GM23338 (cell line): ENCODE measurements around the gene NOTO. TPM values are rescaled to one million over a fixed set of nuclear protein-coding genes. Genes with fewer than 3 reads are reported as not detected.

Experiments used
- ATAC-seq: fragments of 200-7000 bp; cut with Tn5 transposase; 3 replicates; pipeline ENCODE4 v1.9.1; 2020
- DNase-seq: peaks from one replicate; pipeline ENCODE4 v3.0.0-alpha.2; 2015; ENCODE audit warnings: low spot score
- H2AFZ ChIP-seq: fragments of 200-600 bp; sonication (generic); 2 replicates; pipeline ENCODE4 v1.8.0; 2016; ENCODE audit warnings: antibody characterized with exemption, mild to moderate bottlenecking, moderate library complexity
- H3F3A ChIP-seq: fragments of 200-600 bp; sonication (generic); replicated peaks from 2 replicates; pipeline ENCODE4 v1.8.0; 2017; ENCODE audit warnings: antibody characterized with exemption, mixed run types, low read depth
- H3K27ac ChIP-seq: fragments of 200-600 bp; sonication (generic); 2 replicates; pipeline ENCODE4 v1.6.1; 2016; ENCODE audit warnings: low read depth
- H3K27me3 ChIP-seq: fragments of 200-600 bp; sonication (generic); 2 replicates; pipeline ENCODE4 v1.8.0; 2016; ENCODE audit warnings: mild to moderate bottlenecking, mixed run types, moderate library complexity; ENCODE audit not compliant: insufficient read depth
- H3K36me3 ChIP-seq: fragments of 200-600 bp; sonication (generic); 2 replicates; pipeline ENCODE4 v1.8.0; 2016; ENCODE audit warnings: mild to moderate bottlenecking; ENCODE audit not compliant: insufficient read depth
- H3K4me1 ChIP-seq: fragments of 200-600 bp; sonication (generic); 2 replicates; pipeline ENCODE4 v1.8.0; 2016; ENCODE audit warnings: mild to moderate bottlenecking, moderate library complexity; ENCODE audit not compliant: insufficient read depth
- H3K4me2 ChIP-seq: fragments of 200-600 bp; sonication (generic); 2 replicates; pipeline ENCODE4 v1.7.1; 2017; ENCODE audit warnings: mixed run types
- H3K4me3 ChIP-seq: fragments of 200-600 bp; sonication (generic); 2 replicates; pipeline ENCODE4 v1.6.1; 2016; ENCODE audit warnings: mixed run types
- H3K79me2 ChIP-seq: fragments of 200-600 bp; sonication (generic); replicated peaks from 2 replicates; pipeline ENCODE4 v1.8.0; 2017; ENCODE audit warnings: mild to moderate bottlenecking; ENCODE audit not compliant: insufficient read depth
- H3K9me2 ChIP-seq: fragments of 200-600 bp; sonication (generic); 2 replicates; pipeline ENCODE4 v1.8.0; 2017; ENCODE audit not compliant: insufficient read depth
- H4K20me1 ChIP-seq: fragments of 200-600 bp; sonication (generic); replicated peaks from 2 replicates; pipeline ENCODE4 v1.8.0; 2017; ENCODE audit warnings: mild to moderate bottlenecking; ENCODE audit not compliant: insufficient read depth
- H3K27ac Mint-ChIP-seq: 2 replicates; pipeline ENCODE4 v1.8.0; 2020; ENCODE audit warnings: inconsistent platforms, mild to moderate bottlenecking, moderate library complexity, mixed read lengths
- H3K27me3 Mint-ChIP-seq: 3 replicates; pipeline ENCODE4 v1.8.0; 2022; ENCODE audit warnings: low read depth, mild to moderate bottlenecking, moderate library complexity, mixed read lengths, inconsistent platforms; ENCODE audit not compliant: insufficient read depth, poor library complexity
- H3K36me3 Mint-ChIP-seq: 3 replicates; pipeline ENCODE4 v1.8.0; 2021; ENCODE audit warnings: low read depth, mild to moderate bottlenecking, inconsistent platforms, moderate library complexity, mixed read lengths
- H3K4me1 Mint-ChIP-seq: 3 replicates; pipeline ENCODE4 v1.8.0; 2020; ENCODE audit warnings: mild to moderate bottlenecking, inconsistent platforms, mixed read lengths
- H3K4me3 Mint-ChIP-seq: 3 replicates; pipeline ENCODE4 v1.8.0; 2021; ENCODE audit warnings: moderate library complexity, mild to moderate bottlenecking, inconsistent platforms, mixed read lengths
- H3K9me3 Mint-ChIP-seq: 3 replicates; pipeline ENCODE4 v1.8.0; 2020; ENCODE audit warnings: moderate library complexity, mild to moderate bottlenecking, inconsistent platforms, mixed read lengths
- CREB1 ChIP-seq: fragments of 250-450 bp; sonication (Bioruptor Pico); IDR thresholded peaks from 2 replicates; pipeline ENCODE4 v1.5.0; 2020; ENCODE audit warnings: low read depth, mild to moderate bottlenecking, moderate library complexity
- CTCF ChIP-seq, 2 experiments: fragments of 200-600 bp in 1 of 2; sonication (generic) in 1 of 2; conservative IDR thresholded peaks; 2 replicates each; pipeline versions ENCODE4 v1.5.1 to v1.6.1; 2016 to 2017; ENCODE audit warnings: antibody characterized with exemption in 2 of 2, low read depth in 2 of 2, mild to moderate bottlenecking in 2 of 2, moderate library complexity in 1 of 2
- ETS1 ChIP-seq: IDR thresholded peaks from 2 replicates; pipeline ENCODE4 v1.6.1; 2016; ENCODE audit warnings: antibody characterized with exemption
- EZH2 ChIP-seq: fragments of 200-600 bp; sonication (generic); IDR thresholded peaks from one replicate; pipeline ENCODE4 v1.8.0; 2017; ENCODE audit warnings: antibody characterized with exemption, mild to moderate bottlenecking, low read depth; ENCODE audit not compliant: unreplicated experiment
- EZH2phosphoT487 ChIP-seq: fragments of 200-600 bp; sonication (generic); IDR thresholded peaks from one replicate; pipeline ENCODE4 v1.8.1; 2018; ENCODE audit warnings: antibody characterized with exemption; ENCODE audit not compliant: unreplicated experiment
- JUNB ChIP-seq: IDR thresholded peaks from one replicate; pipeline ENCODE4 v1.6.1; 2016; ENCODE audit warnings: antibody characterized with exemption; ENCODE audit not compliant: unreplicated experiment
- NANOG ChIP-seq: IDR thresholded peaks from 2 replicates; pipeline ENCODE4 v1.6.1; 2016; ENCODE audit warnings: antibody characterized with exemption, borderline replicate concordance
- POLR2AphosphoS5 ChIP-seq: IDR thresholded peaks from 2 replicates; pipeline ENCODE4 v1.6.1; 2016; ENCODE audit warnings: antibody characterized with exemption, low read depth
- REST ChIP-seq: IDR thresholded peaks from one replicate; pipeline ENCODE4 v1.6.1; 2018; ENCODE audit warnings: antibody characterized with exemption; ENCODE audit not compliant: unreplicated experiment
- STAT1 ChIP-seq: IDR thresholded peaks from one replicate; pipeline ENCODE4 v1.6.1; 2016; ENCODE audit warnings: antibody characterized with exemption; ENCODE audit not compliant: unreplicated experiment
- ZNF114 ChIP-seq: fragments of 250-450 bp; sonication (Bioruptor Pico); IDR thresholded peaks from 2 replicates; pipeline ENCODE4 v1.5.0; 2020; ENCODE audit warnings: mild to moderate bottlenecking, moderate library complexity
- ZNF331 ChIP-seq: fragments of 250-450 bp; sonication (Bioruptor Pico); IDR thresholded peaks from 2 replicates; pipeline ENCODE4 v1.5.0; 2020; ENCODE audit warnings: low read depth, mild to moderate bottlenecking, moderate library complexity
- ZNF462 ChIP-seq: fragments of 250-450 bp; sonication (Bioruptor Pico); IDR thresholded peaks from 2 replicates; pipeline ENCODE4 v1.5.0; 2020; ENCODE audit warnings: mild to moderate bottlenecking, moderate library complexity
- polyA plus RNA-seq: library from polyadenylated mRNA; unstranded; fragments of >200 nt; fragmentation: Nextera tagmentation; extraction: Ambion mirVana; gene quantifications from 2 replicates; pipeline ENCODE4 v1.2.1, GENCODE V29; 2016
- total RNA-seq: library from RNA; depleted of rRNA; stranded (reverse); fragments of >200 nt; shearing (Covaris generic); gene quantifications from 2 replicates; pipeline ENCODE4 v1.2.3, GENCODE V29; 2014

Gene NOTO
- total and polyA plus RNA-seq, 2 experiments from 2014 or later, result 0.06 to 0.73 TPM

GRCh38 chr2:73217826-73218225 is 15.5 kb downstream of the NOTO start:
- Histone ChIP-seq H3K79me2 (peaks cover 40% of the 10 kb centered on the region), H3F3A (no peaks in the 10 kb centered on the region), H3K4me2 (no peak overlapping the region), H2AFZ (no peak overlapping the region), H3K27me3 (no peaks in the 10 kb centered on the region), H3K4me1 (peaks cover 8% of the 10 kb centered on the region), H3K27ac (no peak overlapping the region), H3K4me3 (no peak overlapping the region), H3K36me3 (peaks cover 14% of the 10 kb centered on the region; the same call in 1 of the 2 replicates), H4K20me1 (peaks cover 19% of the 10 kb centered on the region), H3K9me2 (no peaks in the 10 kb centered on the region)
- ATAC-seq (no peak), DNase-seq (no peak)
- Mint-ChIP-seq H3K9me3 (no peaks in the 10 kb centered on the region), H3K4me3 (no peak overlapping the region), H3K4me1 (peaks cover 23% of the 10 kb centered on the region), H3K27ac (no peak overlapping the region), H3K27me3 (peaks cover 3% of the 10 kb centered on the region), H3K36me3 (peaks cover 19% of the 10 kb centered on the region)
- no peak for TF ChIP-seq CREB1 (CRISPR knock-in tag)
- no peak for TF ChIP-seq EZH2phosphoT487
- no peak for TF ChIP-seq REST
- no peak for TF ChIP-seq STAT1
- TF ChIP-seq JUNB, result no peak
- TF ChIP-seq POLR2AphosphoS5, result no peak
- no peak for TF ChIP-seq NANOG
- no peak for TF ChIP-seq EZH2
- TF ChIP-seq CTCF (conservative IDR thresholded peaks at IDR 0.05; ENCODE audit: low read depth in 2 of 2), result no peak
- no peak for TF ChIP-seq ZNF331 (CRISPR knock-in tag)
- TF ChIP-seq ZNF114 (CRISPR knock-in tag), result no peak
- no peak for TF ChIP-seq ETS1
- no peak for TF ChIP-seq ZNF462 (CRISPR knock-in tag)
